Fibroblast of villous mesenchyme (primary cell): ENCODE results near the gene GLA. TPM values are rescaled to one million over a fixed set of nuclear protein-coding genes. Genes with fewer than 3 reads are reported as not detected.

Experiments used
- DNase-seq: peaks from one replicate; pipeline ENCODE4 v3.0.0-alpha.2; 2010; ENCODE audit warnings: low read depth
- H3K4me3 ChIP-seq: 2 replicates; pipeline ENCODE4 v1.5.1; 2011; ENCODE audit warnings: low read depth, mild to moderate bottlenecking, low read length
- total RNA-seq: library from RNA; depleted of rRNA; stranded (reverse); fragments of >200 nt; gene quantifications from 2 replicates; pipeline ENCODE4 v1.2.3, GENCODE V29; 2012
- TF ChIP-seq, protein P1 (sequence below): IDR thresholded peaks from 2 replicates; pipeline ENCODE4 v1.5.1; 2012; ENCODE audit warnings: low read depth, mild to moderate bottlenecking, low read length; ENCODE audit not compliant: insufficient read depth

Gene GLA
- total RNA-seq, 1 donor: 45.8 TPM

DNA sequence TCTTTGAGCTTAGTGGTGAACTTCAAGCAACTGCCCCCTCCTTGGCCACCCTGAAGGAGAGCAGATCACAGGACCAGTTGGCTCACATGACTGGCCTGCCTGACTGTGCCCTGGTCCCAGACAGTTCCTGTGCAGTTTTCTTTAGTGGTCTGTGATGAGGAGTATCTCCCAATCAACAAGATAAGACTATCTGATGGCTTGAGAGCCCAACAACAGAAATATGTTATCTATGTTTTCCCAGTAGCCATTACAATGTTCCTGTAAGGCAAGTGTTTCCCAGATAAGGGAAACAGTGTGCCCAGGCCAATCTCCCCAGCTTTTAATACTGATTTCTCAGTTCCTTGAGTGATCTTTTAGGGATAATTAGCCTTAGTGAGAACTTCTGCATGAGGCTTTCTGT is 45.0 kb downstream of the GLA start:
- TF ChIP-seq, protein P1, sequence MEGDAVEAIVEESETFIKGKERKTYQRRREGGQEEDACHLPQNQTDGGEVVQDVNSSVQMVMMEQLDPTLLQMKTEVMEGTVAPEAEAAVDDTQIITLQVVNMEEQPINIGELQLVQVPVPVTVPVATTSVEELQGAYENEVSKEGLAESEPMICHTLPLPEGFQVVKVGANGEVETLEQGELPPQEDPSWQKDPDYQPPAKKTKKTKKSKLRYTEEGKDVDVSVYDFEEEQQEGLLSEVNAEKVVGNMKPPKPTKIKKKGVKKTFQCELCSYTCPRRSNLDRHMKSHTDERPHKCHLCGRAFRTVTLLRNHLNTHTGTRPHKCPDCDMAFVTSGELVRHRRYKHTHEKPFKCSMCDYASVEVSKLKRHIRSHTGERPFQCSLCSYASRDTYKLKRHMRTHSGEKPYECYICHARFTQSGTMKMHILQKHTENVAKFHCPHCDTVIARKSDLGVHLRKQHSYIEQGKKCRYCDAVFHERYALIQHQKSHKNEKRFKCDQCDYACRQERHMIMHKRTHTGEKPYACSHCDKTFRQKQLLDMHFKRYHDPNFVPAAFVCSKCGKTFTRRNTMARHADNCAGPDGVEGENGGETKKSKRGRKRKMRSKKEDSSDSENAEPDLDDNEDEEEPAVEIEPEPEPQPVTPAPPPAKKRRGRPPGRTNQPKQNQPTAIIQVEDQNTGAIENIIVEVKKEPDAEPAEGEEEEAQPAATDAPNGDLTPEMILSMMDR: no peak
- DNase-seq: no peak
- no peak overlapping the region for H3K4me3 ChIP-seq

DNA sequence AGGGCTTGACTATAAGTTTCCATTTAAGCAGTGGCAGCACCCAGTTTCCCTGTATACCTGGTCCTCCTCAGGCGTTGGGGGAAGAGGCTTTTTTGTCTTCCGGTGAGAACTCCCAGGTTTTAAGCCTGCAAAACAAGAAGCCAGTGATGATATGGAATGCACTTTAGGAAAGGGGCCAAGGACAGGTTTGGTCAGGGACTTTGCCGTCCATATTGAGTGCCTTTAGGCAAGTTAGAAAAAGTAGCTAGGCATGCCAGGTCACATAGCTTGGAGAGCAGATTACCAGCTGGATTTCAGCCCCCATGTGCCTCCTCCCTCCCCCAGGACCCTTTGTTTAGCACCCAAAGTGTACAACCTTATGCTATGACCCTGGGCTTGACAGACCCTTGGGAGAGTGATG is 45.6 kb downstream of the GLA start:
- no peak overlapping the region for H3K4me3 ChIP-seq
- DNase-seq: no peak
- TF ChIP-seq, protein P1: no peak

DNA sequence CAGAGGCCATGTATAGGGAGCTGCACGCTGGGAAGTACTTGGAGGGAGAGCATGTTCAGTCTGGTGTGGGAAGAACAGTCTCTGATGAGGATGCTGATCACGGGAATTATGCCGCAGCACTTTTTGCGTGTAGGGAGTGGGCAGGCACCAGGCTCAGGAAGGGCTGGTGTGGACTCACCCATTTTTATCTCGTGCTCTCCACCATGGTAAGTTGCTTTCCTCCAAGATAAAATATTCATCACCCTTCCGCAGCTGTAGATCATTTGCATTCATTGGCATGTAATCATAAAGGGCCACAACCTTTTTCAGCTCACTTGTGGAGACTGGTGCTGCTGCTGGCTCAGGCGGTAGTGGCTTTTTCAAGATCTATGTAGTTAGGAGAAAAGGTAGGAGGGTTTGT is 47.3 kb downstream of the GLA start:
- no peak for DNase-seq
- no peak overlapping the region for H3K4me3 ChIP-seq
- TF ChIP-seq, protein P1: no peak

DNA sequence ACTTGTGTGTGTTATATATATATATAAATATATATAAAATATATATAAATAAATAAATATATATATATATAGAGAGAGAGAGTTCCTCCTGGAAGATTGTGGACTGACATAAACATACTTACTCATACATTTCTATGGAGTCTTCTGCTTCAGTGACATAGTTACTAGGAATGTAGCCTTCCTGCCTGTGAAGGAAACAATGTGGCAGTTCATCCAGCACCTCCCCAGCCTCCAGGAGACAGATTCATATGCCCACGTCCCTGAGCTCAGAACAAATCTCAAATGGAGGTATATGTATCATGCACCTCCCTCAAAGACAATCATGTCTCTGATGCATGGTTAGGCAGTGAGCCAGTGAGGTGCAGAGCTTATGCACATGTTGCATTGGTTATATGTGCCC is 47.8 kb downstream of the GLA start:
- TF ChIP-seq, protein P1: no peak
- H3K4me3 ChIP-seq: no peak overlapping the region
- no peak for DNase-seq

DNA sequence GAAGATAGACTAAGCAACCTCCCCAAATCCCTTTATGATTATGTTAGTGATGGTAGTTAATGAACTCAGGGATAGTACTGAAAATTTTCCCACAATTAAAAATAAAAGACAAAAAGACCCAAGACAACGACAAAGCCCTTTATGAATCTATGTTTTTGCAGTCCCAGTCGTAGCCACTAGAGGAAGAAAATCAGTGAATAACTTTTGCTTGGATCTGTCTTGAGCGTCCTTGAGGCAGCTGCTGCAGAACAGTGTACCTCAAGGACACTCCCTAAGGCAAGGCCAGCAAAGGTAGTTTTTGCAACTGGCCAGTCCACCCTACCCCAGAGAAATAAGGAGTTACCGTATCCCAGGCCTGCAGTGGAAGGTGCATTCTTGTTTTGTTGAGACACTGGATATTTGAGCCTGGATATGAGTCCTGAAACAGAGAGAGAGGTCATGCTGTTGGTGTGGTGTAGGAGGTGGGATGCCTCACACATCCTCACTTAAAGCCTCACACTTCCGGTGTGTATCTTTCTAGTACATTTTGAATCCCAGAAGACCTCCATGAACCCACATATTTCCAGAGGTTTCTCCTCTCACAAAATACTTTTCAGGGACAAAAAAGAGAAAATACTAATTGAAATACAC is 50.4 kb downstream of the GLA start:
- DNase-seq: peak; percentile 8
- TF ChIP-seq, protein P1: peak; percentile 46
- H3K4me3 ChIP-seq: no peak overlapping the region

DNA sequence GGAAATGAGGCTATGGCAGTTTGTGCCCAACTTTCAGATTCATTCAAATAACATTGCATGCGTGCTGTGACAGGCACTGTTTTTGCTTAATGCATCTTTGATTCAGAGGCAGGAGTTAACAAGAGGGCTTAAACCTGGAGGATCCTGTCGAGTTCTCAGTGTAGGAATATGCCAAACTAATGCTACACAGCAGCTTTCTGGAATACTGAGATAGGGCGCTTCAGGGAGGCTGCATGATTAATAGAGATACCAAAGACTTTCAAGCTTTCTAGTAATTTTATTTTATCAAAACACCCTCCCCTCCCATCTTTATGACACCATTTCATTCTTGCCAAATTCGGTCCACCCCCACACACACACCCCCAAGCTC is 58.5 kb downstream of the GLA start:
- TF ChIP-seq, protein P1: no peak
- peak overlapping the region; percentile 80 for H3K4me3 ChIP-seq
- DNase-seq: no peak
